ENCODE results near the gene CCNYL1. TPM values are rescaled to one million over a fixed set of nuclear protein-coding genes. Genes with fewer than 3 reads are reported as not detected.
"Not testable (repeated sequence)": the region's sequence is repeated elsewhere in the genome, so short reads cannot be mapped to it uniquely, and the experiment has no call there.

CCNYL1 gene
- total and polyA plus RNA-seq, 10 donors = 4.7 to 22.8 (median 15.8) TPM

GRCh38 chr2:207754498-207755383, 43.3 kb downstream of the CCNYL1 start:
- H3K27me3 ChIP-seq (replicated peaks in 1 of 7) = no peaks in the 10 kb centered on the region
- H3K4me1 ChIP-seq = no peaks in the 10 kb centered on the region
- H3K9me3 ChIP-seq = no peaks in the 10 kb centered on the region
- no peak for DNase-seq
- WGBS, 5 donors = 94 to 97% (median 94%) methylated on average over 6 of the region's 6 CpGs
- H3K36me3 ChIP-seq = peaks cover 0 to 60% (median 19%) of the 10 kb centered on the region in 6 donors
- H3K27ac ChIP-seq = no peak overlapping the region
- TF ChIP-seq, protein P1, sequence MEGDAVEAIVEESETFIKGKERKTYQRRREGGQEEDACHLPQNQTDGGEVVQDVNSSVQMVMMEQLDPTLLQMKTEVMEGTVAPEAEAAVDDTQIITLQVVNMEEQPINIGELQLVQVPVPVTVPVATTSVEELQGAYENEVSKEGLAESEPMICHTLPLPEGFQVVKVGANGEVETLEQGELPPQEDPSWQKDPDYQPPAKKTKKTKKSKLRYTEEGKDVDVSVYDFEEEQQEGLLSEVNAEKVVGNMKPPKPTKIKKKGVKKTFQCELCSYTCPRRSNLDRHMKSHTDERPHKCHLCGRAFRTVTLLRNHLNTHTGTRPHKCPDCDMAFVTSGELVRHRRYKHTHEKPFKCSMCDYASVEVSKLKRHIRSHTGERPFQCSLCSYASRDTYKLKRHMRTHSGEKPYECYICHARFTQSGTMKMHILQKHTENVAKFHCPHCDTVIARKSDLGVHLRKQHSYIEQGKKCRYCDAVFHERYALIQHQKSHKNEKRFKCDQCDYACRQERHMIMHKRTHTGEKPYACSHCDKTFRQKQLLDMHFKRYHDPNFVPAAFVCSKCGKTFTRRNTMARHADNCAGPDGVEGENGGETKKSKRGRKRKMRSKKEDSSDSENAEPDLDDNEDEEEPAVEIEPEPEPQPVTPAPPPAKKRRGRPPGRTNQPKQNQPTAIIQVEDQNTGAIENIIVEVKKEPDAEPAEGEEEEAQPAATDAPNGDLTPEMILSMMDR (IDR thresholded peaks at IDR 0.05 in 8 of 11, conservative IDR thresholded peaks at IDR 0.05 in 3 of 11) = no peak
- H3K4me3 ChIP-seq = no peak overlapping the region
- intact Hi-C loops (cut with DNase I; ENCODE audit: low total_unique reads) = no loop called here

GRCh38 chr2:207758025-207758424, 46.6 kb downstream of the CCNYL1 start:
- intact Hi-C loops (cut with DNase I; ENCODE audit: low total_unique reads) = no loop called here

DNA sequence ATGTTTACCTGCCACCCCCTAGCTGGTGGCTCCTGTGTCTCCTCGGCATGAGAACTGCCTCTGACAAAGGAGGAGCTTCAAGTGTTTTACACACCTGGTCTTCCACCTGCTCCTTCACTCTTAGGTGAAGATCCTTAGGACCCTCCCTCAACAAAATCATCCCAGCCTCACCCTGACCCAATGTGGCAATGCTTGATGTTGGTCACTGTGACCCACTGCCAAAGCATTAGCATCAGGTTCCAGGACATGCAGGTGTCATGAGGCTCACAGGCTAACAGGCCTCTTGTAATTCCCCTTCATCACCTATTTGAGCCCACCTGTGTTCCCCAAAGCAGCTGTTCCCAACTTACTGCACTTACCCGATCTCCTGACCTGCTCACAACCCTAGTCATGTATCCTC, 48.5 kb downstream of the CCNYL1 start:
- H3K27me3 ChIP-seq (replicated peaks in 1 of 7) = no peaks in the 10 kb centered on the region
- H3K9me3 ChIP-seq = no peaks in the 10 kb centered on the region
- H3K4me3 ChIP-seq = no peak overlapping the region
- intact Hi-C loops (cut with DNase I; ENCODE audit: low total_unique reads) = no loop called here
- 88 to 96% (median 93%) methylated on average over 2 of the region's 2 CpGs for WGBS, 5 donors
- H3K36me3 ChIP-seq = peaks cover 0 to 36% (median 2%) of the 10 kb centered on the region in 6 donors
- TF ChIP-seq, protein P1 (IDR thresholded peaks at IDR 0.05 in 8 of 11, conservative IDR thresholded peaks at IDR 0.05 in 3 of 11) = no peak
- no peak for TF ChIP-seq POLR2AphosphoS5 (IDR thresholded peaks at IDR 0.05)
- peaks cover 0 to 3% (median 0%) of the 10 kb centered on the region in 6 donors for H3K4me1 ChIP-seq
- no peak for DNase-seq
- H3K27ac ChIP-seq = no peak overlapping the region

More at GRCh38 chr2:207758025-207758424, 46.6 kb downstream of the CCNYL1 start:
- H3K4me1 ChIP-seq = no peaks in the 10 kb centered on the region
- no peak overlapping the region for H3K4me3 ChIP-seq
- H3K36me3 ChIP-seq = peaks cover 0 to 49% (median 5%) of the 10 kb centered on the region in 6 donors
- DNase-seq = no peak
- no peaks in the 10 kb centered on the region for H3K9me3 ChIP-seq
- TF ChIP-seq POLR2A (IDR thresholded peaks at IDR 0.05) (no peak), POLR2AphosphoS5 (IDR thresholded peaks at IDR 0.05) (no peak)
- TF ChIP-seq, protein P1 (IDR thresholded peaks at IDR 0.05 in 8 of 11, conservative IDR thresholded peaks at IDR 0.05 in 3 of 11) = no peak
- H3K27ac ChIP-seq = no peak overlapping the region
- no peaks in the 10 kb centered on the region for H3K27me3 ChIP-seq (replicated peaks in 1 of 7)

GRCh38 chr2:207760453-207760852, 49.0 kb downstream of the CCNYL1 start:
- 82 to 90% (median 87%) methylated on average over 2 of the region's 2 CpGs for WGBS, 5 donors
- Histone ChIP-seq H3K27ac (no peak overlapping the region), H3K4me1 (peaks cover 0 to 3% (median 0%) of the 10 kb centered on the region in 6 donors), H3K4me3 (no peak overlapping the region), H3K27me3 (replicated peaks in 1 of 7) (no peaks in the 10 kb centered on the region), H3K36me3 (peaks cover 0 to 30% (median 0%) of the 10 kb centered on the region in 6 donors), H3K9me3 (no peaks in the 10 kb centered on the region)
- intact Hi-C loops (cut with DNase I; ENCODE audit: low total_unique reads) = no loop called here
- no peak for DNase-seq
- TF ChIP-seq, protein P1 (IDR thresholded peaks at IDR 0.05 in 8 of 11, conservative IDR thresholded peaks at IDR 0.05 in 3 of 11) = no peak
- no peak for TF ChIP-seq POLR2A (IDR thresholded peaks at IDR 0.05)
- TF ChIP-seq POLR2AphosphoS5 (IDR thresholded peaks at IDR 0.05) = no peak

DNA sequence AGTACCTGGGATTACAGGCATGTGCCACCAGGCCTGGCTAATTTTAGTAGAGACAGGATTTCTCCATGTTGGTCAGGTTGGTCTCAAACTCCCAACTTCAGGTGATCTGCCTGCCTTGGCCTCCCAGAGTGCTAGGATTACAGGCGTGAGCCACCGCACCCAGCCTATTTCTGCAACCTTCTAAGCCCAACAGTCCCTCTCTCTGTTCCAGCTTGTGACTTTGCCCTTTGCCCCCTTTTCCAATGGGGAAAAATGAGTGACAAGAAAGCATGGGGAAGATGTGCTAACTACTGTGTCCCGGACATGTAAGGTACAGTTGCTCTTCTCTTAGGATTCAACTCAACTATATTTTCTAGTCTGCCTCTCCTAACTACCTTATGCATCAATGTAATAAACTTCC, 50.0 kb downstream of the CCNYL1 start:
- H3K27me3 ChIP-seq (replicated peaks in 1 of 7); DNase-seq; H3K4me1 ChIP-seq; H3K27ac ChIP-seq; intact Hi-C loops (cut with DNase I; ENCODE audit: low total_unique reads); H3K9me3 ChIP-seq; H3K4me3 ChIP-seq: not testable (repeated sequence)
- H3K36me3 ChIP-seq = peaks cover 0 to 28% (median 0%) of the 10 kb centered on the region in 6 donors
- 91 to 99% (median 96%) methylated on average over 3 of the region's 3 CpGs for WGBS, 5 donors

Data from spleen (tissue), 11 donors.